NCI-H510A treated with DMSO at 0.1 percent for 48 hours (cell line): ENCODE results near the gene BCLAF3.
A peak's percentile ranks its signal among the peaks of the same experiment; 100 is the strongest.

Experiments
- DNase-seq: peaks from one replicate; lab custom pipeline; 2025; lab: John Stamatoyannopoulos, UW

Gene BCLAF3

DNA sequence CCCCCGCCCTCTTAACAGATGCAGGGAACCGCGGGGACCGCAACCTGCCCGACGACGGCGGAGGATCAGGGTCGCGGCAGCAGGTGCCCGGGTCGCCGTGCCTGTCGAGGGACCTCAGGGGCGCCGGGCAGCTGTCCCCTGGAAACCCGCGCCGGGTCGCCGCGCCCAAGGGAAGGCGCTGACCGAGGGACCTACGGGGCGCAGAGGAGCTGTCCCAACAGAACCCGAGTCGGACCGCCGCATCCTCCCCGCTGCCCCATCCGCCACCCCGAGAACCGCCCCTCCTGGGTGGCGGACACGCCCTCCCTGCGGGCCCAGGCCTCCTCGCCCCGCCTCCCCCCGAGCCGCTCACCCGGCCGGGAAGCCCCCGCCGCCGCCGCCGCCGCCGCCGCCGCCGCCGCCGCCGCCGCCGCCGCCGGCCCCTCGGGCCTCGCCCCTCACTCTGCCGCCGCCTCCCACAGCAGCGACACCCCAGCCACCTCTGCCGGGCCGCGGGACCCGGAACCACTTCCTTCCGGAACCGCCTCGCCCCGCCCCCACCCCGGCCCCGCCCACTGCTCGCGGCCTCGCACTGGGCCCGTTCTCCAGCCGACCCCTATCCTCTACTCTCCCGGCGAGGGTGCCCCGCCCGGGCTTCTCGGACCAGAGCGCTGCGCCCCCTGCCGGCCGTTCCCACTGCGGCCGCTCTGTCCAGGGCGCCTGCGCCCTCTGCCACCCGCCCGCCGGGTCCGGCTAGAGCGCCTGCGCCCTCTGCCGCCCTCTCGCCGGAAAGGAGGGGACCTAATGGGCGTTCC lies at the start of gene BCLAF3:
BCLAF3 (minus strand) TSS at position 506 of the 794 bp plus-strand sequence. CDS start 20,797 bp downstream, outside the sequence.
- peak; percentile 76 for DNase-seq

DNA sequence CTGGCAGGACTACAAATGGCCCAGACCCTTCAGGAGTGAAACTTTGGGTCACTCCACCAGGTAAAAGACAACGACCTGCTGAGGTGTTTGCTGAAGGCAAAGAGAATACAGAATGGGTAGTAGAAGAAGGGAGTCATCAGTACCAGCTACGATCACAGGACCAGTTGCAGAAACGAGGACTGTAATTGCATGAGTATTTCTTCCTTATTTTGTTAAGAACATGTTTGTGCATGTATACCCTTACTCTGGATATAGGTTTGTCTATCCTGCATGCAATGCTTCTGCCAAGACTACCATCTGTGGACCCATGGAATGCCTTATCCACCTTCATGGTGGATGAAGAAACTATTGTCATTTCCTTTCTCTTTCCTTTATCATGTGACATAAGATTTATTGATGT lies 48.1 kb upstream of the BCLAF3 start:
- DNase-seq = no peak

DNA sequence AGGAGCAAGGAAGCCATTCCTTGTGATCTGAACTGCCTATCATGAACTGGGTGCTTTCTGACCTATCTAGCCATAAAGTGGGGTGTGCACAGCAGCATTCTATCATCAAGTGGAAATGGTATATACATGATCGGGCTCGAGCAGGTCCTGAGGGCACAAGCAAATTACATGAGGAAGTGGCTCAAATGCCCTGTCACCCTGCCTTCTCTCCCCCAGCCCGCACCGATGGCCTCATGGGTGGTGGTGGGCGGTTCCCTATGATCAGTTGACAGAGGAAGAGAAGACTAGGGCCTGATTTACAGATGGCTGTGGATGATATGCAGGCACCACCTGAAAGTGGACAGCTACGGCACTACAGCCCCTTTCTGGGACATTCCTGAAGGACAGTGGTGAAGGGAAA lies 46.3 kb upstream of the BCLAF3 start:
- no peak for DNase-seq

DNA sequence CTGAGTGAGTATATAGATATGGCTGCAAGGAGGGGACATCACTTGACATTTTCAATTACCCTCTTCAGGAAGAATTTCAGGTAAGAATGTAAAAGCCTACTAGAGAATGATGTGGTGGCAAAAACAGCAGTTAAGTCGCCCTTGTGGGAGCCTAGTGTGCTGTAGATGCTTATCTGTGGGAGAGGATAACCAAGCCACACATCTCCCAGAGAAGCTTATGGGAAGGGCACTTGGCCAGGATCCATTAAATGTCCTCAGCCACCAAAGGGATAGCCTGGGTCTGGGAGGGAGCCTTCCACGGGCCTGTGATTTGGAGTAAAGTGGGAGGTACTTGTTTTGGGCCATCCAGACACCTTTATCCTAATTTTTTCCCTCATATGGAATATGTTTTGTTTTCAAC lies 41.3 kb upstream of the BCLAF3 start:
- DNase-seq = no peak

DNA sequence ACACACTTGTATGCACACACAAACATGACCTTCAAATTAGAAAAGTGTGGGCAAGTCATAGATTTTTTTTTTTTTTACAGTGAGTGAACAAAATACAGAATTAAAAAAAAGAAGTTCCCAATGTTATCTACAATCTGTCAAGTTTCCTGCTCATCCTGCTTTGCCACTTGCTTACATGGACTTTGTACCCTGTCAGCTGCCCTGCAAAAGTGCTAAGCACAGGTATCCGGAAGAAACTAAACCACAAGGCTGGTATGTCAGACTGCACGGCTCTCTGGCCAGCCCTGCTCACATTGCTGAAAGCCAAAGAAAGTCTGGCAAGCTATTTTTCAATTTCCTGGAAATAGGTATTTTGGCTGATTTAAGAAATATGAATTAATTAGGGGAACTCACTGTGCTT lies 38.9 kb upstream of the BCLAF3 start:
- no peak for DNase-seq

DNA sequence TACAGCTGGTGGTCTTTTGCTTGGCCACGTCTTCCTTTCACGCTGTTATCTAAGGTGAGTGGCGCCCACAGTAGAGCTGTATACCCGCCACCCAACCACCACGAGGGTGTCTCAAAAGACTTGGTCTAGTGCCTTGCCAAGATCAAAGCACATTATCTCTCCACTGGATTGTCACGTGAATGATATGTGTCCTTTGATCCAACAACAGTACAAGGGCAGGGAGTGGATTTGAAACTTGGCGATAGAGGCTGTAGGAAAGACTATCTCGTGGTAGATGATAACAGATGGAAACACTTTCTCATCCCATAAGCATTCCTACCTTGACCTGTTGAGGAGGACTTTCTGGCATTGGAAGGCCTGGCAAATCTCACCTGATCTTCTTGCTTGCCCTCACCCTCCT lies 37.7 kb upstream of the BCLAF3 start:
- no peak for DNase-seq

DNA sequence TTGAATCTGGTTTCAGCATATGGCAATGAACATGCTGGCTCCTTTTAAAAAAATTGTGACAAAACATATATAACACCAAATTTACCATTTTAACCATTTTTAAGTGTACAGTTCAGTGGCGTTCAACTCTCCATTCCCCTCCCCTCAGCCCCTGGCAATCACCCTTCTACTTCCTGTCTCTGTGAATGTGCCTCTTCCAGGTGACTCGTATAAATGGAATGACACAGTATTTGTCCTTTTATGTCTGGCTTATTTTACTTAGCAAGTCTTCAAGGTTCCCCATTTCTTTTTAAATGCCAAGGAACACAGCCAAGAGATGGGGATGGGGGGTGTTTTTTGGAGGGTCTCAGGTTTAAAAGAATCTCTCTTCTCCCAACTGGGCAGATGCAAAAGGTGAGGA lies 35.4 kb upstream of the BCLAF3 start:
- no peak for DNase-seq

DNA sequence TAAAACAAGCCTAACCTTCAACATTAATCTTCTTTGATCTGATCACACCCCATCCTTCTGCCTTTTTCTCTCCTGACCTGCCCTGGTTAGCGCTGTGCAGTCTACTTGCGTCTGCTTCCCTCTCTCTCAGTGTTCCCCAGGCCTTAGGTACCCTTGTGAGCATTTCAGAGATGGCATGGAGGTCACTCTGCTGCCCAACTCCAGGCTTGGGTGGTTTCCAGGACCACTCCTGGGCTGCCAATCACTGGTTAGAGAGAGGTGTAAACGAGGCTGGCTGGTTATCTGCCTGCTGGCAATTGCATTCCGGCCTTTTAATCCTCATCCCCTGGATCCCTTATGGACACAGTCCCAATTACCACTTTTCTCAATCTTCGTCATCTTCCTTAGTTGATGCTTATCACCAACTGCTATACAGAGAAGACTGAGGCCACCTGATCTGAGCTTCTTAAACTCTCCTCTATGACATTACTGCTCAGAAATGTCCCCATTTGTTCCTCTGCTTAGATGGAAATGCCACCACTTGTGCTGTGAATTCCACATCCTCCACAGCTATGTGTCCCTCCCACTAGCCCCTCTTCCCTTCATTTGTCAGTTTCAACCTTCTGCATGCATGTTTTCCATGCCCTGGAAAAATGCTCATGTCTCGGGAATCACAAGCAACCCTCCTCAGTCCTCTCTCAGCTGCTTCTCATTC lies 29.0 kb upstream of the BCLAF3 start:
- no peak for DNase-seq

DNA sequence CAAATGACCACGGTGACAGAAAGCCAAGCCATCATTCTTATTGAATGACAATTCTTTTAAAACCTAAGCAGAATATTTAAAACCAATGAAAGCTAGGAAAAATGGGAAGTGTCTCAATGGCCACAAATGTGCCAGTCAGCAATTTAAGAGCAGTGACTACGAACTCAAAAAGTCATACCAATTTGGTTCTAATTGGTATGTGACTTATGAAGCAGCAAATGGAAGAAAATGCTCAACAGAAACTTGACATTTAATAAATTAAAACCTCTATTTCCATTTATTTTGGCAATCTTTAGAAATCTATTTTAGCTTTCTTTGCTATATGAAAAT lies 25.7 kb upstream of the BCLAF3 start:
- no peak for DNase-seq

DNA sequence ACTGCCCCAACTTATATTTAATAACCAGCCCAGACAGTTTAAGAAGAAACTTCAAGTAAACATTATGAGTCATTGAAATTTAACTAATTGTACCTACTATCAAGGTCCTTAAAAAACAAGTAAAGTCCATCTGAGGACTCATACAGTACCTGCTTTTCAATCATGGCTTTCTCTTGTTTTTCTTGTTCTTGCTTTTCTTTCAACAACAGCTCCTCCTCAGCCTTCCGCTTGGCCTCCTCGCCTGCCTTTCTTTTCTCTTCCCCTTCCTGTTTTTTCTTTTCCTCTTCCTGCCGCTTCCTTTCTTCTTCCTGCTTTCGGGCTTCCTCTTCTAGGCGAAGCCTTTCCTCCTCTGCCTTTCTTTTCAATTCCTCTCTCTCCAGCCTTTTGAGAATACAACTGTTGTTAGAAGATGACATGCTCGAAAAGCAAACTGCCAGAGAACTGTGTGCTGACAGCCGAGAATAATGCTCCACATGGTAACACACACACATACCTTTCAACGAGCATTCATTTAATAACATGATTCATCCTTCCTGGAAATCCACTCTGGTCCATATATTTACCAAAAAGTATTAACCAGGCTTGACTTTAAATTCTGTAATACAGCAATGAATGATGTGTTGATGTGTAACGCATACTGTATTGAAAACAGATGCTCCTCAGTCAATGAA lies 25.2 kb upstream of the BCLAF3 start:
- DNase-seq = no peak

DNA sequence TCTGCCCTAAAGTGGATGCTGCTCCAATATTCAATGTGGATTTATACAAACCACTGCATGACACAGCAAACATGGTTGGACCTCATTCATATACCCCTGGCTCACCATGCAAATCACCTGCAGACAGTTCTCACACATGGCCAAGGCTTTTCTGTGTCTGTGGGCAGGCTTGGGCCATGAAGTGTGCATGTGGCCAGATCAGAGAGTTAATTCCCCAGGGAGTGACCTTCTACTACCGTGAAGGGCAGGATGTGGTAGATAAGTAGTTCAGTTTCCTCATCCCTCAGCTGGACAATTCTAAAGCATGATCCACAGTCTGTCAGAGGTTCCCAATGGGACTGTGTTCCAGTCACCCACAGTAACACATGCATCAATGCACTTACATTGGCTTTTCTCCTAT lies 24.6 kb upstream of the BCLAF3 start:
- no peak for DNase-seq

DNA sequence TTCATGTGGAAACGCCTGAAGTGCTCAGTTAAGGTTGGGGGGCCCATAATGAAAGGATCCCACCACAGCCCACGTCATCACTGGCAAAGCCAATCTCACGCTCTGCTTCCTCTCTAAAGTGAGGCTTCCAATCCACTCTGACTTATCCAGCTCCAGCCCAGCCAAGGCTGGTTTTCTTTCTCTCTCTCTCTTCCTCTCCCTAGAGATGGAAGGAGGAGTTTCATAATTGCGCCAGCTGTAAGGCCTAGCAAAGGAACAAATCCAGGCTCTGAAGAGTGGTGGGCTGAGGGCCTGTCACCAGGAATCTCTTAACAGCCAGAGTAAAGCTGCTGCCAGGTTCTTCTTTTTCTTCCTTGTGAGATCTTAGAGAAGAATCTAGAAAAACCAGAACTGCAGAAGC lies 20.7 kb upstream of the BCLAF3 start:
- DNase-seq = no peak

DNA sequence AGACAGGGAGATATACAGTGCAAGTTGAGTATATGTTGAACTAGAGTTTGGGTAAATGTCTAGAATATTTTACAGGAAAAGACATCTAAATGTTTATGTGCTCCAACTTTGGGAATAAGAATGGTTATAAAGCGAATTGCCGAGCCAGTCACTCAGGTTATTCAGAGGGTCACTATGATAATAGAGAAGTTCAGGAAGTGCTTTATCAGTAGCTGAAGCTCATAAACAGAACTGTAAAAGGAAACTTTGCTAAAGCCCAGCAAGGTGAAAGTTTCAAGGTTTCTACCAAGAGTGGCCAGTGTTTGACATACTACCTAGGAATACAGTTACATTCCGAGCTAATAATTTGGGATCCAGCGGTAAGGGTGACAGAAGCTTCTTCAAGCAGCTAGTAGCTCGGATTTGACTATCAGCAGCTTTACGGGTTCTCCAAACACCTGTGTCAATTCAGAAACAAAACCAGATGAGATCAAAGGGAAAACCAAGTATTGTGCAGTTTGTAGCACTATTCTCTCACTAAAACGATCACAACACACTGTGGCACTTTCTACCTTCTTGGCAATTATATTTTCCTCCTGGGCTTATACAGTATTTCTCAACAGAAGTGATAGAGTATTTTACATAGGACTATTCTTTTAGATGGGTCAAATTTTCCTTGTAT lies 17.2 kb upstream of the BCLAF3 start:
- DNase-seq = no peak

DNA sequence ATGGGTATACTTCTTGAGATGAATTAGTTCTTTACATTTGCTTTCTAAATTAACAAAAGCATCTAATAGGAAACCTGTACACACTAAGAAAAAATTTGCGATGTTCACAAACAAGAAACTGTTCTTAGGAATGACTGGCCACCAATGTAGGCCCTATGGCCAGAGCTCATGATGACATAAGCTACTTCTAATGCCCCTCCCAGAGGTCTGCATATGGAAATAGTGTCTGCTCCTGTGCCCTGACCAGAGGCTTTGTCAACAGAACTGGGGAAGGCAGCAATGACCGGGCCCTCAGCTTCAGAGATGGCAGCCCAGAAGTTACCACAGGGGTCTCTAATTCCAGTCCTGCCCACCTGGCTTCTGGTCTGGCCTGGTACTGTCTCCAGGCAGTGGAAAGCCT lies 15.0 kb upstream of the BCLAF3 start:
- no peak for DNase-seq

DNA sequence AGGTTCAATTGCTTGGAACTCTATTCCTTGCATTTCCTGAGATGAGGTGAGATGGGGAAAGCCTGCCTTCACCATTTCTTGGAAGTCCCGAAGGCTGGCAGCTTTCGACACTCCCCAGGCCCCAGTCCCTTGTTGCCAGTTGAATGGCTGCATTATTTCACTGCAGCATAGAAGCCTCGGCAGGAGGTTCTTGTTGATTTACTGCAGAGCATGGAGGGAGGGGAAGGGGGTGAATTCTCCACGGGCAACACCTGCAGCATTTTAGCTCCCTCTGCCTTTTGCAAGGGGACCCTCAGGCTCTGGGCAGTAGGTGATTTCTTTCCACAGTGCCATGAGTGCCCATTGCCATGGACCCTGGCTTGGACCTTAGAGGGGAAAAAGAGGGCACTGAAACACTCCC lies 10.7 kb upstream of the BCLAF3 start:
- DNase-seq = no peak

DNA sequence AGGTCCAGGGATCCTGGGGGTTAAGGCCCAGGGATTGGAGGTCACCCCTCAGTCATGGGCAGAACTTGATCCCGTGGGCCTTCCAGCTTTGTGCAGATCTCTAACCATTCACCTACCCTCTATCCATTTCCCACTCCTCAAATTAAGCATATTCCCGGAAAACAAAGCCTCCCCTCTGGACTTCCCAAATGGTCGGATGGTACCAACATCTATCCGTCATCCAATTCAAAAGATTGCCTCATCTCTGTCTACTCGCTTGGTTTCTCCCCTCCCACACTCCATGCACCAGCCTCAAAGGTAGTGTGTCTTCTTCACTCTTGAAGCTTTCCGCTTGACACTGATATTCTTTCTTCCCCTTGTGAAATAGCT lies 473 bp upstream of the BCLAF3 start:
- DNase-seq = no peak

DNA sequence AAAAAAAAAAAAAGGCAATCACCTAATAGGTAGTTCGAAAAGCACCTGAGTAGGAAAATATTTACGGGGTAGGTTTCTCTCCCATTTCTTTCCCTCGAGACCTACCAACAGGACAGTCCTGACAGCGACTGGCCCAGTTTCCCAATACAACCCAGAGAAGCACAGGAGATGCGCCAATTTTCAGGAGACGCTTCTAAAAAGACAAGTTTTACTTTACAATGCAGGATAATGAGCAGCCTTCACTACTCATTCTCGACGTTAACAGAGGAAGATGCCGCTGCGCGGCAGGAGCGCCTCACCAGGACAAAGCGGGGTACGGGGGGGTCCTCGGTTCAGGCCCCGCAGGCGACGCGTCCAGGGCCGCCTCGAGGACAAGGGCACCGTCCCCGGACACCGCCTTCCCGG lies 708 bp downstream of the BCLAF3 start:
- DNase-seq = no peak

DNA sequence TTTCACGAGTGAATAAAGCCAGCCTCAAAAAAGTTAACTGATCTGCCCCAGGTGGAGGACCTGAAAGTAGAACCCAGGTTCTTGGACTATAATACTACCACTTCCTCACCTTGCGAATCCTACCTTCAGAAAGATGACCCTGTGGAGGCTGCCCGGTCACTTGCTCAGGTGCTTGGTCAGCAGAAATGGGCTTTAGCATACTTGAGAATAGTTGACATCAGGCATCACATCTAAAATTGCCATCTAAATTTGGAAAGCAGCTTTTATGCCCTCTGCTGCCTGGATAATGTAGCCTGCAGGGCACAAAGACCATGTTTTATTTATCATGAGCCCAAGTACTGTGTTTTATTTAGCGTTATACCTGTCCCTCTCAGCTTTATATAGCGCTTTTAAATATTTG lies 3.0 kb downstream of the BCLAF3 start:
- no peak for DNase-seq

DNA sequence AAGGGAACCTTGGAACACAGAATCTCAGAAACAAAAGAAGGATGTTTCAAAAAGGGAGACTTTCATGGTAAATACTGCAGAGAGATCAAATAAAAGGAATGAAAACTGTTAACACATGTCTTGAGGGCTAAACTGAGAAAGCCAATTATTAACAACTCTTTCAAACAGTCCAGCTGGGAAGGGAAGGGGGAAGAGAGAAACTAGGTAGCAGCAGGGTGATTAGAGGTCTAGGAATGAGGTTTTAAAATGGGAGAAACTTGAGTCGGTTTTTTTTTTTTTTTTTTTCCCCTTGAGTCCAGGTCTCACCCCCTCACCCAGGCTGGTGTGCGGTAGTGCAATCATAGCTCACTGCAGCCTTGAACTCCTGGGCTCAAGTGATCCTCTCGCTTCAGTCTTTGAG lies 4.3 kb downstream of the BCLAF3 start:
- no peak for DNase-seq

DNA sequence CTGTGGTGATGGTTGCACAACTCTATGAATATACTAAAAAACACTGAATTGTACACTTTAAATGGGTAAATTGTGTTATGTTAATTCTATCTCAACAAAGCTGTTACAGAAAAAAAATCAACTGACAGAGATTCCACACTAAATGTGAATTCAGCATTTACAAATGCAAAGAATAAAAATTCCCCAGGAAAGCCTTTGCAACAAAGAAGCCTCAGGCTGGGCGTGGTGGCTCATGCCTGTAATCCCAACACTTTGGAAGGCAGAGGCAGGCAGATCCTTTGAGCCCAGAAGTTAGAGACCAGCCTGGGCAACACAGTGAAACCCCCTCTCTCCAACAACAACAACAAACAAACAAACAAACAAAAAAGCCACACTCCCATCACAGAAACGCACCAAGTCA lies 8.9 kb downstream of the BCLAF3 start:
- DNase-seq = no peak

DNA sequence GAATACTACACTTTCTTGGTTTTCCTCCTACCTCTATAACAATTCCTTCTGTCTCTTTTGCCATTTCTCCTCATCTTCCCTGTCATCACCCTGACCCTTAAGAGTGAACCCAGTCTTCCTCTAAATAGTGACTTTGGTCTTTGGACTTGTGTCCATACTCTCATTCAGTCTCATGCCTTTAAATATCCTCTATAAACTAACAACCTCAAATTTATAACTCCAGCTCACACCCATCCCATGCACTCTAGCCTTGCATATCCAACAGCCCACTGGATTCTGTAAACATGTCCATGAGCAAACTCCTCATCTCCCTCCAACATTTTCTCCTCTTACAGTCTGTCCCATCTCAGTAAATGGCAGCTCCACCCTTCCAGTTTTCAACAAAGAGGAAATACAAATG lies 15.0 kb downstream of the BCLAF3 start:
- DNase-seq = no peak

DNA sequence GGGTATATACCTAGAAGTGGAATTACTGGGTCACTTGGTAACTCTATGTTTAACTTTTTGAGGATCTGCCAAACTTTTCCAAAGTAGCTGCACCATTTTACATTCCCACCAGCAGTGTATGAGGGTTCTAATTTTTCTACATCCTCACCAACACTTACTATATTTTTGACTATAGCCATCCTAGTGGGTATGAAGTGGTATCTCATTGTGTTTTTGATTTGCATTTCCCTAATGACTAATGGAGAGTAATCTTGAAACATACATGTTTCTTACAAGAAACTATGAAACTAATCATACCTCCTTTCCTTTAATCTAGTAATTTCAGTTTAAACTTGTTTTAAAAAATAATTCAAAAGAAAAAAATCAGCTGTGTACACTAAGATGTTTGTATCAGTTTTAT lies 17.9 kb downstream of the BCLAF3 start:
- DNase-seq = no peak

DNA sequence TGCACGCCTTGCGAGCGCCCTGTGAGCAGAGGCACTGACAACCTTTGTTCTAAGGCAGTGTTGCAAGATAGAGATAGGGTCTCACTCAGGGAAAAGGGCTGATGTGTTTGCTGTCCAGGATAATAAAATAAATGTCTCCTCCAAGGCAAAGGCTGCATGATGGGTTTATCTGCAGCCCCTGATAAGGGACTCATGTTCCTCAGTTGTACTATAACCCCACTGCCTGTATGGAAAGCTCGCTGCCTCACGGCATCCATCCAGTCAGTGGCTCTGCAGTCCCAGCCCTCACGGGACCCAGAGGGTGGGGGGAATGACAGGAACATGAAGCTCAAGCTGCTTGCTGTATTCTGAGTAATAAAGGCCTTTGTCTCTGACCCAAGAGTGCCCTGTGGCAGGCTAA lies 22.6 kb downstream of the BCLAF3 start:
- DNase-seq = no peak
